SIG-M5 treated with dmso at 0.1 percent for 504 hours (cell line): ENCODE results near the gene NQO2.
"Not testable (repeated sequence)": the region's sequence is repeated elsewhere in the genome, so short reads cannot be mapped to it uniquely, and the experiment has no call there.

ENCODE experiments used
- DNase-seq: peaks from one replicate; lab custom pipeline; 2025; ENCODE audit not compliant: unreplicated experiment; lab: John Stamatoyannopoulos, UW

The NQO2 gene

GRCh38 chr6:3013901-3014674, 14.4 kb downstream of the NQO2 start:
- DNase-seq, result no peak

- DNase-seq, result no peak
Measured at GRCh38 chr6:3014675-3015066, 15.0 kb downstream of the NQO2 start.

GRCh38 chr6:3015144-3015543, 15.4 kb downstream of the NQO2 start:
- DNase-seq, result no peak

- no peak for DNase-seq
Measured at GRCh38 chr6:3016473-3017280, 17.0 kb downstream of the NQO2 start.

- no peak for DNase-seq
Measured at GRCh38 chr6:3017304-3017703, 17.6 kb downstream of the NQO2 start.

GRCh38 chr6:3019065-3019464, 19.4 kb downstream of the NQO2 start:
- DNase-seq, result peak; percentile 11

GRCh38 chr6:3019749-3020320, 20.1 kb downstream of the NQO2 start:
- no peak for DNase-seq

- not testable (repeated sequence) for DNase-seq
Measured at GRCh38 chr6:3020976-3021598, 21.4 kb downstream of the NQO2 start.

- DNase-seq, result peak; percentile 36
Measured at GRCh38 chr6:3022765-3023662, 23.3 kb downstream of the NQO2 start.

- DNase-seq, result peak; percentile 96
Measured at GRCh38 chr6:3023663-3024483, 24.2 kb downstream of the NQO2 start.

GRCh38 chr6:3026791-3027626, 27.3 kb downstream of the NQO2 start:
- DNase-seq, result peak; percentile 13

GRCh38 chr6:3028156-3028555, 28.5 kb downstream of the NQO2 start:
- not testable (repeated sequence) for DNase-seq

GRCh38 chr6:3031857-3032640, 32.4 kb downstream of the NQO2 start:
- no peak for DNase-seq

- no peak for DNase-seq
Measured at GRCh38 chr6:3032986-3033385, 33.3 kb downstream of the NQO2 start.

GRCh38 chr6:3033652-3034051, 34.0 kb downstream of the NQO2 start:
- no peak for DNase-seq

- DNase-seq, result no peak
Measured at GRCh38 chr6:3035397-3035796, 35.7 kb downstream of the NQO2 start.

GRCh38 chr6:3036861-3037637, 37.4 kb downstream of the NQO2 start:
- DNase-seq, result no peak
